GM23248 (cell line): Measurements from ENCODE around the gene EEF1G. TPM values are rescaled to one million over a fixed set of nuclear protein-coding genes. Genes with fewer than 3 reads are reported as not detected.
"Not testable (repeated sequence)": the region's sequence is repeated elsewhere in the genome, so short reads cannot be mapped to it uniquely, and the experiment has no call there.

Experiments
- DNase-seq: peaks from one replicate; pipeline ENCODE4 v3.0.0-alpha.2; 2015
- H2AFZ ChIP-seq: fragments of 200-600 bp; sonication (generic); 2 replicates; pipeline ENCODE4 v1.6.1; 2016; ENCODE audit warnings: antibody characterized with exemption
- H3F3A ChIP-seq: fragments of 200-600 bp; sonication (generic); 2 replicates; pipeline ENCODE4 v1.6.1; 2016; ENCODE audit warnings: mild to moderate bottlenecking, antibody characterized with exemption, mixed run types; ENCODE audit not compliant: insufficient read depth
- H3K27ac ChIP-seq: fragments of 200-600 bp; sonication (generic); 2 replicates; pipeline ENCODE4 v1.5.1; 2016; ENCODE audit warnings: mild to moderate bottlenecking
- H3K27me3 ChIP-seq: fragments of 200-600 bp; sonication (generic); replicated peaks from 2 replicates; pipeline ENCODE4 v1.6.1; 2016; ENCODE audit warnings: mild to moderate bottlenecking; ENCODE audit not compliant: insufficient read depth
- H3K36me3 ChIP-seq: fragments of 200-600 bp; sonication (generic); 2 replicates; pipeline ENCODE4 v1.6.1; 2016; ENCODE audit warnings: low read depth, mild to moderate bottlenecking
- H3K4me1 ChIP-seq: fragments of 200-600 bp; sonication (generic); 2 replicates; pipeline ENCODE4 v1.6.1; 2016; ENCODE audit warnings: mild to moderate bottlenecking; ENCODE audit not compliant: insufficient read depth
- H3K4me2 ChIP-seq: fragments of 200-600 bp; sonication (generic); one replicate; pipeline ENCODE4 v1.6.1; 2016; ENCODE audit warnings: mild to moderate bottlenecking; ENCODE audit not compliant: unreplicated experiment
- H3K4me3 ChIP-seq: fragments of 200-600 bp; sonication (generic); 2 replicates; pipeline ENCODE4 v1.5.1; 2016; ENCODE audit warnings: mild to moderate bottlenecking
- H3K79me2 ChIP-seq: fragments of 200-600 bp; sonication (generic); 2 replicates; pipeline ENCODE4 v1.6.1; 2016; ENCODE audit warnings: mild to moderate bottlenecking; ENCODE audit not compliant: insufficient read depth
- H3K9ac ChIP-seq: fragments of 200-600 bp; sonication (generic); 2 replicates; pipeline ENCODE4 v1.6.1; 2016; ENCODE audit warnings: mild to moderate bottlenecking
- H3K9me2 ChIP-seq: fragments of 200-600 bp; sonication (generic); 2 replicates; pipeline ENCODE4 v1.6.1; 2016; ENCODE audit warnings: mixed run types, mild to moderate bottlenecking, moderate library complexity; ENCODE audit not compliant: insufficient read depth
- H3K9me3 ChIP-seq: fragments of 200-600 bp; sonication (generic); one replicate; pipeline ENCODE4 v1.6.1; 2017; ENCODE audit warnings: low read depth
- H4K20me1 ChIP-seq: fragments of 200-600 bp; sonication (generic); 2 replicates; pipeline ENCODE4 v1.6.0; 2016; ENCODE audit not compliant: insufficient read depth
- EZH2 ChIP-seq: fragments of 200-600 bp; sonication (generic); IDR thresholded peaks from 2 replicates; pipeline ENCODE4 v1.6.1; 2018; ENCODE audit warnings: antibody characterized with exemption, mild to moderate bottlenecking; ENCODE audit not compliant: insufficient read depth, poor library complexity, severe bottlenecking
- EZH2phosphoT487 ChIP-seq: fragments of 200-600 bp; sonication (generic); IDR thresholded peaks from 2 replicates; pipeline ENCODE4 v1.6.1; 2018; ENCODE audit warnings: antibody characterized with exemption, moderate library complexity, mild to moderate bottlenecking, low read depth; ENCODE audit not compliant: insufficient read depth
- WGBS, 2 experiments: methylation state at CpG; one replicate each; pipeline ENCODE4 v1.1.6; 2015 to 2017; ENCODE audit warnings: low lambda C conversion rate in 2 of 2, low coverage in 1 of 2; ENCODE audit errors: missing lambda C conversion rate in 2 of 2; 5-methylcytosine and 5-hydroxymethylcytosine counted together
- in situ Hi-C: fragments of 300-500 bp; cut with MboI; formaldehyde crosslinking; loops from 2 replicates; pipeline ENCODE4 v1.15.0; 2020
- polyA plus RNA-seq: library from polyadenylated mRNA; unstranded; fragments of >200 nt; fragmentation: Nextera tagmentation; extraction: Ambion mirVana; gene quantifications from 2 replicates; pipeline ENCODE4 v1.2.1, GENCODE V29; 2016
- total RNA-seq: library from RNA; depleted of rRNA; stranded (reverse); fragments of >200 nt; shearing (Covaris generic); gene quantifications from 2 replicates; pipeline ENCODE4 v1.2.3, GENCODE V29; 2014

EEF1G gene
- total and polyA plus RNA-seq, 2 experiments from 2014 or later, result 533 to 1,677 TPM

DNA sequence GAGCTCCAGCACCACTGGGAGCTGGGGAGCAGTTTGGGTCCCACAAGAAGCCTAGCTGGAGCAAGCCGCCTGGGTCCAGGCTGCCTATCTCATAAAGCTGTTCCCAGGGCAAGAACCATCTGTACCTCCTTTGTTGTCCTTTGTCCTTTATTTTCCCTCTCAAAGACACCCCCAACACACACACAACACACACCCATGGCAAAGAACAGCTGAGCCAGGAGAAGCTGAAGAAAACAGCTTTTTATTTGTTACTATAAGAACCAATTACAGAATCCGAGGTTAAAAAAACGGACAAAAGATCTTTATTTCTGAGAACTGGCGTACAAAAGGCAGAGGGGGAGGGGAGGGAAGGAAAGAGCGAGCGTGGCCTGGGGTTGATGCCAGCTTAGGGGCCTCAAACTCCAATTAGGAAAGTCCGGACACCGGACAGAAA is 19.3 kb upstream of the EEF1G start:
- no peak for DNase-seq
- in situ Hi-C loops, result no loop called here
- H3K4me3 ChIP-seq, result no peak overlapping the region
- no peaks in the 10 kb centered on the region for H3K27me3 ChIP-seq
- WGBS, 2 experiments, result 93 to 97% methylated on average over 5 to 8 of the region's 8 CpGs
- peaks cover 41% of the 10 kb centered on the region for H3F3A ChIP-seq
- H3K27ac ChIP-seq, result peak overlapping the region; percentile 75; the same call in 1 of the 2 replicates
- no peaks in the 10 kb centered on the region for H3K9me2 ChIP-seq
- peaks cover 13% of the 10 kb centered on the region for H3K36me3 ChIP-seq
- H4K20me1 ChIP-seq, result no peaks in the 10 kb centered on the region
- no peak overlapping the region for H2AFZ ChIP-seq
- peaks cover 61% of the 10 kb centered on the region for H3K79me2 ChIP-seq
- no peaks in the 10 kb centered on the region for H3K9me3 ChIP-seq
- H3K4me1 ChIP-seq, result 0 out of 2 replicates have a peak, but pooled peaks cover 20% of the 10 kb centered on the region
- H3K4me2 ChIP-seq, result no peak overlapping the region
- H3K9ac ChIP-seq, result no peak overlapping the region
- TF ChIP-seq EZH2phosphoT487, result no peak

GRCh38 chr11:62592146-62592815 is 18.6 kb upstream of the EEF1G start:
- peak overlapping the region; percentile 91 for H3K4me2 ChIP-seq
- no peaks in the 10 kb centered on the region for H3K9me2 ChIP-seq
- 13% methylated on average over 17 of the region's 17 CpGs for WGBS, 2 experiments
- H3K36me3 ChIP-seq, result peaks cover 12% of the 10 kb centered on the region
- in situ Hi-C loops, result no loop called here
- peak overlapping the region; percentile 75 for H3K9ac ChIP-seq
- peak overlapping the region; percentile 75 for H3K27ac ChIP-seq
- peak overlapping the region; percentile 94 for H3K4me3 ChIP-seq
- peaks cover 43% of the 10 kb centered on the region for H3F3A ChIP-seq
- peaks cover 61% of the 10 kb centered on the region for H3K79me2 ChIP-seq
- TF ChIP-seq EZH2phosphoT487, result no peak
- no peaks in the 10 kb centered on the region for H3K9me3 ChIP-seq
- peak overlapping the region; percentile 76 for H2AFZ ChIP-seq
- H3K27me3 ChIP-seq, result no peaks in the 10 kb centered on the region
- H3K4me1 ChIP-seq, result 0 out of 2 replicates have a peak, but pooled peaks cover 20% of the 10 kb centered on the region
- H4K20me1 ChIP-seq, result no peaks in the 10 kb centered on the region
- DNase-seq, result no peak

DNA sequence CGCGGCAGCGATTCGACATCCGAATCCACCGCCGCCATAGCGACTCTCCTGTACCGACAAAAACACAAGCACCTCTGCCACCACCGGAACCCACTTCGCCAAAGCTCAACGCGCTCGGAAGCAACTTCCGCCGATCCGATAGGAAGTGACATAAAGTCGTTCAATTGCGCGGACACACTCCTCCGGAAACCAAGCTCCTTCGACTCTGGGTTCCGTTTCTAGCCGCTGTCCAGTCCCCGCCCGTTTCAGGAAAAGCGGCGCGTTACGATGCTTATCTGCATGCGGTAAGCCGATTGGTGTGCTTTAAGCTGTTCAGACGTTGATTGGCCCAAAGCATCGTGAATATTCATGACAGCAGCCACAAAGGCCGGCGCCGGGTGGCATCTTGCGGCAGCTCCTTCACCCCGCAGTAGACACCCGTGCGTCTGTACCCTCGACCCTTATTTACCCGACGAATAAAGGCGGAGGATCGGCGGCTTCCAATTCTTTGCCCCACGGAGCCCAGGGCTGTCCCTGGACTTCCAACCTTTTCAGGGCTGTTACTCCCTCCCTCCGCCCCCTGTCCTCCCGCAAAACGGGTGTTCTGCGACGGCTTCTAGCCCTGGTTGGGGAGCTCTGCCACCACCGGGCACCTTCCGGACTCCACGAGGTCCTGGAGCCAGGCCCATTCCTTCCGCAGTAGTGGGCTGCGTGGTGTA is 17.9 kb upstream of the EEF1G start, which contains the start of gene TUT1:
TSS of gene TUT1 (minus strand) at position 76 of the 698 bp plus-strand sequence. CDS start at position 38, 38 bp downstream.
- peak; percentile 99 for DNase-seq
- H3K27me3 ChIP-seq, result no peaks in the 10 kb centered on the region
- H3K9me3 ChIP-seq, result no peaks in the 10 kb centered on the region
- peak within 1 kb of the TSS; percentile 95 for H3K9ac ChIP-seq
- H3K79me2 ChIP-seq, result peaks cover 61% of the 10 kb centered on the region
- 0 out of 2 replicates have a peak, but pooled peaks cover 20% of the 10 kb centered on the region for H3K4me1 ChIP-seq
- peaks cover 43% of the 10 kb centered on the region for H3F3A ChIP-seq
- peak within 1 kb of the TSS; percentile 87 for H2AFZ ChIP-seq
- no peaks in the 10 kb centered on the region for H3K9me2 ChIP-seq
- WGBS, 2 experiments, result 0 to 1% methylated on average over 58 of the region's 58 CpGs
- in situ Hi-C loops, result no loop called here
- TF ChIP-seq EZH2phosphoT487, result no peak
- TF ChIP-seq EZH2, result no peak
- peak within 1 kb of the TSS; percentile 88 for H3K27ac ChIP-seq
- peak within 1 kb of the TSS; percentile 91 for H3K4me2 ChIP-seq
- no peaks in the 10 kb centered on the region for H4K20me1 ChIP-seq
- H3K36me3 ChIP-seq, result peaks cover 11% of the 10 kb centered on the region; the same call in 1 of the 2 replicates
- peak within 1 kb of the TSS; percentile 94 for H3K4me3 ChIP-seq

DNA sequence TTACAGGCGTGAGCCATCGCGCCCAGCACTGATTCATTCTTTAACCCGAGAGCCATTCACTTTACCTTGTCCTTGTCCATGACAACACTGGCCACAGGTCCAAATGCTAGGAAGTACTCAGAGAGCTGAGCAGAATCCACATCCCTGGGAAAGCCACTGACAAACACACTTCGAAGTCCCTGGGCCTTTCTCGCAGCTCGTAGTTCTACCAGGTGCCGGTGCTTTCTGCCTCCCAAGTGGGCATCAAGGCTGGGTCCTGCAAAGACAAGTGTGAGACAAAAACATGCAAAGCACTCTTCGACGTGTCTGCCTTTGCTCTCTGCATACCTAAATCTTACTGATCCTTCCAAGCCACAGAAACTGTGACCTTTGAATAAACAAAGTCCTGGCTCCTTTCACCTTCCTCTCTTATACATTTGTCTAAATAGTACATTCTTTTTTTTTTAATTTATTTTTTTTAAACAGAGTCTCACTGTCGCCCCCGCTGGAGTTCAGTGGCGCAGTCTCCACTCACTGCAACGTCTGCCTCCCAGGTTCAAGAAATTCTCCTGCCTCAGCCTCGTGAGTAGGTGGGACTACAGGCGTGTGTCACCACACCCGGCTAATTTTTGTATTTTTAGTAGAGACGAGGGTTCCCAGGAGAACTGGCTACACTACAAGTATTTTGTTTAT is 15.4 kb upstream of the EEF1G start:
- no peaks in the 10 kb centered on the region for H3K9me2 ChIP-seq
- H4K20me1 ChIP-seq, result no peaks in the 10 kb centered on the region
- H3K4me1 ChIP-seq, result 0 out of 2 replicates have a peak, but pooled peaks cover 20% of the 10 kb centered on the region
- peaks cover 65% of the 10 kb centered on the region for H3K79me2 ChIP-seq
- no peak overlapping the region for H3K4me3 ChIP-seq
- H3F3A ChIP-seq, result peaks cover 26% of the 10 kb centered on the region
- peak overlapping the region; percentile 25; the same call in 1 of the 2 replicates for H3K9ac ChIP-seq
- WGBS, 2 experiments, result 56 to 61% methylated on average over 18 of the region's 18 CpGs
- DNase-seq, result peak; percentile 66
- H3K4me2 ChIP-seq, result no peak overlapping the region
- in situ Hi-C loops, result no loop called here
- peak overlapping the region; percentile 33; the same call in 1 of the 2 replicates for H3K27ac ChIP-seq
- no peak for TF ChIP-seq EZH2phosphoT487
- TF ChIP-seq EZH2, result no peak
- H2AFZ ChIP-seq, result no peak overlapping the region
- H3K27me3 ChIP-seq, result no peaks in the 10 kb centered on the region
- peaks cover 11% of the 10 kb centered on the region; the same call in 1 of the 2 replicates for H3K36me3 ChIP-seq
- H3K9me3 ChIP-seq, result no peaks in the 10 kb centered on the region

DNA sequence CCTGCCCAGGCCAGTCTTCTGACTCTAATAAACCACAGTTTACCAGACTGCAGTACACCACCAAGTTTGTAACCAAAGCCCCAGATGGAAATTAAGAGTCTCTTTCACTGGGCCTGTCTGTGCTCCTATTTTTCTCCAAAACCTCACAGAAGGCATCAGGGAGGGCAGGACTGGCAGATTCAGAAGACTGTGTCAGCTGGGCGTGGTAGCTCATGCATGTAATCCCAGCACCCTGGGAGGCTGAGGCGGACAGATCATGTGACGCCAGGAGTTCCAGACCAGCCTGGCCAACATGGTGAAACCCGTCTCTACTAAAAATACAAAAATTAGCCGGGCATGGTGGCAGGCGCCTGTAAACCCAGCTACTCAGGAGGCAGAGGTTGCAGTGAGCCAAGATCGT is 11.7 kb upstream of the EEF1G start:
- in situ Hi-C loops, result not testable (repeated sequence)

DNA sequence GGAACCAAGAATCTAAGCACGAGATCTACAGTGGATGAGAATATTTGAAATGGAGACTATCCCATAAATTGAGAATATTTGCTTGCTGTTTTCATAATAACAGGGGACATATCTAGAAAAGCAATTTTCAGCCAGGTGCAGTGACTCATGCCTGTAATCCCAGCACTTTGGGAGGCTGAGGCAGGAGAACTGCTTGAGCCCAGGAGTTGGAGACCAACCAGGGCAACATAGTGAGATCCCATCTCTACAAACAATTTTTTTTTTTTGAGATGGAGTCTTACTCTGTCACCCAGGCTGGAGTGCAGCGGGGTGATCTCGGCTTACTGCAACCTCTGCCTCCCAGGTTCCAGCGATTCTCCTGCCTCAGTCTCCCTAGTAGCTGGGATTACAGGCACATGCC is 8.0 kb upstream of the EEF1G start:
- H3K4me3 ChIP-seq, H2AFZ ChIP-seq, H3K9me3 ChIP-seq, H3K4me1 ChIP-seq, H3F3A ChIP-seq, in situ Hi-C loops, H3K27me3 ChIP-seq, H3K36me3 ChIP-seq, H3K4me2 ChIP-seq, H3K9ac ChIP-seq, H3K9me2 ChIP-seq, DNase-seq, H4K20me1 ChIP-seq, H3K27ac ChIP-seq: not testable (repeated sequence)
- WGBS, 2 experiments, result 93 to 95% methylated on average over 4 of the region's 4 CpGs
- H3K79me2 ChIP-seq, result peaks cover 44% of the 10 kb centered on the region

More for the DNA sequence above, 11.7 kb upstream of the EEF1G start:
- not testable (repeated sequence) for H3K4me1 ChIP-seq, H3K9me2 ChIP-seq, H3K27ac ChIP-seq, H3K4me2 ChIP-seq, H3K9ac ChIP-seq, H3K9me3 ChIP-seq, H3K4me3 ChIP-seq, H4K20me1 ChIP-seq, H3K27me3 ChIP-seq, DNase-seq, H3F3A ChIP-seq, H2AFZ ChIP-seq
- peaks cover 73% of the 10 kb centered on the region for H3K79me2 ChIP-seq
- WGBS, 2 experiments, result 87 to 91% methylated on average over 7 of the region's 7 CpGs
- H3K36me3 ChIP-seq, result peaks cover 11% of the 10 kb centered on the region; the same call in 1 of the 2 replicates
